ENCODE results near the gene ATP2A3. TPM values are rescaled to one million over a fixed set of nuclear protein-coding genes. Genes with fewer than 3 reads are reported as not detected.
"Not testable (repeated sequence)": the region's sequence is repeated elsewhere in the genome, so short reads cannot be mapped to it uniquely, and the experiment has no call there.

Gene ATP2A3
- total RNA-seq, 1 experiment from 2014 or later = 4.4 TPM

DNA sequence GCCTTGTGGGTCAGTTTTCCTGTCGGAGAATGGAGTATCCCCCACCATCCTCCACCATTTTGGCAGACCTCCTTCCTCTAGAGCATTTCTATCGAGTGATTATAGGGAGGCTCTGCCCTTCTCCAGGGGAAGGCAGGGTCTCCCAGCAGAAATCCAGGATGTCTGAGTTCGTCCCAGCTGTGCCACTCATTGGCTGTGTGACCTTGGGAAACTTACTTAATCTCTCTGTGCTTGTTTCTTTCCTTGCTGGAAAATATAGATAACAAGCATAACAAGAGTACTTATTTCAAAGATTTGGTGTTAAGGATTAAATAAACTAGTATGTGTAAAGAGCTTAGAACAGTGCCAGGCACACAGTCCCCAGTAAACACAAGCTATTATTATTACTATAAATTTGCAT lies 14.8 kb downstream of the ATP2A3 start:
- H3K4me2 ChIP-seq = no peak overlapping the region
- CTCF ChIA-PET = interaction anchor here (0.7 kb wide), 1 partner anchor 117 kb away, joined by 3 read pairs; no protein-coding TSS in a partner anchor

DNA sequence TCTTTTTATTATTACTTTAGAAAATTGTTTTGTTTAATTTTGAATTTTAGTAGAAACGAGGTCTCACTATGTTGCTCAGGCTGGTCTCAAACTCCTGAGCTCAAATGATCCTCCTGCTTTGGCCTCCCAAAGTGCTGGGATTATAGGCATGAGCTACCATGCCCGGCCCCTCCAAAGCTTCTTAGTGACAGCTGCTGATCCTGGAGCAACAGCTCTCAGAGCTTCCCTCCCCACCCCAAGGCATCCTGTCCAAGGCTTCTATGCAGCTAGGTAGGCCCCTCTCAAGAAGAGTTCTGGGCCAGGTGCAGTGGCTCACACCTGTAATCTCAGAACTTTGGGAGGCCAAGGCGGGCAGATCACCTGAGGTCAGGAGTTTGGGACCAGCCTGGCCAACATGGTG lies 15.7 kb downstream of the ATP2A3 start:
- POLR2A ChIA-PET (ENCODE audit: unreplicated experiment) = interaction anchor here (0.6 kb wide), 2 partner anchors 331 to 566 kb away, joined by 4 to 6 read pairs; no protein-coding TSS in a partner anchor
- H3K9me3 ChIP-seq (ENCODE audit: insufficient read depth, low read depth); DNase-seq; H3K4me2 ChIP-seq; H3K27me3 ChIP-seq (ENCODE audit: insufficient read depth, low read depth); H3F3A ChIP-seq (ENCODE audit: insufficient read depth, low read depth); H3K36me3 ChIP-seq (ENCODE audit: low read depth); intact Hi-C loops (cut with micrococcal nuclease; ENCODE audit: unreplicated experiment); H3K4me1 ChIP-seq (replicated peaks; ENCODE audit: insufficient read depth); BruUV-seq (replicated peaks); H4K20me1 ChIP-seq (ENCODE audit: insufficient read depth); H3K27ac ChIP-seq; H3K4me3 ChIP-seq; H2AFZ ChIP-seq; H3K79me2 ChIP-seq (ENCODE audit: low read depth); CTCF ChIA-PET; H3K9me2 ChIP-seq (ENCODE audit: insufficient read depth): not testable (repeated sequence)

More for the DNA sequence above, 14.8 kb downstream of the ATP2A3 start:
- BruUV-seq (replicated peaks) = no TSS peak
- no peaks in the 10 kb centered on the region for H3K4me1 ChIP-seq (replicated peaks; ENCODE audit: insufficient read depth)
- no peak overlapping the region for H3K4me3 ChIP-seq
- no peaks in the 10 kb centered on the region for H3K36me3 ChIP-seq (ENCODE audit: low read depth)
- H2AFZ ChIP-seq = no peak overlapping the region
- TF ChIP-seq, protein P1, sequence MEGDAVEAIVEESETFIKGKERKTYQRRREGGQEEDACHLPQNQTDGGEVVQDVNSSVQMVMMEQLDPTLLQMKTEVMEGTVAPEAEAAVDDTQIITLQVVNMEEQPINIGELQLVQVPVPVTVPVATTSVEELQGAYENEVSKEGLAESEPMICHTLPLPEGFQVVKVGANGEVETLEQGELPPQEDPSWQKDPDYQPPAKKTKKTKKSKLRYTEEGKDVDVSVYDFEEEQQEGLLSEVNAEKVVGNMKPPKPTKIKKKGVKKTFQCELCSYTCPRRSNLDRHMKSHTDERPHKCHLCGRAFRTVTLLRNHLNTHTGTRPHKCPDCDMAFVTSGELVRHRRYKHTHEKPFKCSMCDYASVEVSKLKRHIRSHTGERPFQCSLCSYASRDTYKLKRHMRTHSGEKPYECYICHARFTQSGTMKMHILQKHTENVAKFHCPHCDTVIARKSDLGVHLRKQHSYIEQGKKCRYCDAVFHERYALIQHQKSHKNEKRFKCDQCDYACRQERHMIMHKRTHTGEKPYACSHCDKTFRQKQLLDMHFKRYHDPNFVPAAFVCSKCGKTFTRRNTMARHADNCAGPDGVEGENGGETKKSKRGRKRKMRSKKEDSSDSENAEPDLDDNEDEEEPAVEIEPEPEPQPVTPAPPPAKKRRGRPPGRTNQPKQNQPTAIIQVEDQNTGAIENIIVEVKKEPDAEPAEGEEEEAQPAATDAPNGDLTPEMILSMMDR (conservative IDR thresholded peaks at IDR 0.05) = no peak
- no peak for TF ChIP-seq EZH2 (IDR thresholded peaks at IDR 0.05; ENCODE audit: low read depth)
- H3K9me3 ChIP-seq (ENCODE audit: insufficient read depth, low read depth) = no peaks in the 10 kb centered on the region
- H3K9me2 ChIP-seq (ENCODE audit: insufficient read depth) = no peaks in the 10 kb centered on the region
- no peak overlapping the region for H3K27ac ChIP-seq
- no peaks in the 10 kb centered on the region for H4K20me1 ChIP-seq (ENCODE audit: insufficient read depth)
- POLR2A ChIA-PET (ENCODE audit: unreplicated experiment) = no interaction called here
- H3K27me3 ChIP-seq (ENCODE audit: insufficient read depth, low read depth) = no peaks in the 10 kb centered on the region
- intact Hi-C loops (cut with micrococcal nuclease; ENCODE audit: unreplicated experiment) = no loop called here
- peaks cover 7% of the 10 kb centered on the region; the same call in 1 of the 2 replicates for H3F3A ChIP-seq (ENCODE audit: insufficient read depth, low read depth)
- H3K79me2 ChIP-seq (ENCODE audit: low read depth) = no peaks in the 10 kb centered on the region
- no peak for DNase-seq

GRCh38 chr17:3947318-3947810 lies 16.9 kb downstream of the ATP2A3 start:
- CTCF ChIA-PET = no interaction called here
- peaks cover 7% of the 10 kb centered on the region; the same call in 1 of the 2 replicates for H3F3A ChIP-seq (ENCODE audit: insufficient read depth, low read depth)
- H3K9me2 ChIP-seq (ENCODE audit: insufficient read depth) = no peaks in the 10 kb centered on the region
- H4K20me1 ChIP-seq (ENCODE audit: insufficient read depth) = no peaks in the 10 kb centered on the region
- no peak overlapping the region for H3K4me2 ChIP-seq
- H3K4me1 ChIP-seq (replicated peaks; ENCODE audit: insufficient read depth) = no peaks in the 10 kb centered on the region
- intact Hi-C loops (cut with micrococcal nuclease; ENCODE audit: unreplicated experiment) = no loop called here
- no peak for TF ChIP-seq EZH2 (IDR thresholded peaks at IDR 0.05; ENCODE audit: low read depth)
- TF ChIP-seq, protein P1 (conservative IDR thresholded peaks at IDR 0.05) = no peak
- BruUV-seq (replicated peaks) = no TSS peak
- H3K27me3 ChIP-seq (ENCODE audit: insufficient read depth, low read depth) = no peaks in the 10 kb centered on the region
- POLR2A ChIA-PET (ENCODE audit: unreplicated experiment) = no interaction called here
- H2AFZ ChIP-seq = no peak overlapping the region
- no peaks in the 10 kb centered on the region for H3K79me2 ChIP-seq (ENCODE audit: low read depth)
- no peak overlapping the region for H3K27ac ChIP-seq
- no peaks in the 10 kb centered on the region for H3K9me3 ChIP-seq (ENCODE audit: insufficient read depth, low read depth)
- H3K36me3 ChIP-seq (ENCODE audit: low read depth) = no peaks in the 10 kb centered on the region
- no peak for DNase-seq
- no peak overlapping the region for H3K4me3 ChIP-seq

GRCh38 chr17:3946711-3947235 lies 17.5 kb downstream of the ATP2A3 start:
- POLR2A ChIA-PET (ENCODE audit: unreplicated experiment) = no interaction called here
- intact Hi-C loops (cut with micrococcal nuclease; ENCODE audit: unreplicated experiment) = no loop called here
- Histone ChIP-seq H3K4me3 (no peak overlapping the region), H3K9me2 (ENCODE audit: insufficient read depth) (no peaks in the 10 kb centered on the region), H4K20me1 (ENCODE audit: insufficient read depth) (no peaks in the 10 kb centered on the region), H3K27me3 (ENCODE audit: insufficient read depth, low read depth) (no peaks in the 10 kb centered on the region), H3K4me1 (replicated peaks; ENCODE audit: insufficient read depth) (no peaks in the 10 kb centered on the region), H3F3A (ENCODE audit: insufficient read depth, low read depth) (peaks cover 7% of the 10 kb centered on the region; the same call in 1 of the 2 replicates), H3K36me3 (ENCODE audit: low read depth) (no peaks in the 10 kb centered on the region), H3K27ac (no peak overlapping the region), H3K4me2 (no peak overlapping the region), H3K9me3 (ENCODE audit: insufficient read depth, low read depth) (no peaks in the 10 kb centered on the region), H3K79me2 (ENCODE audit: low read depth) (no peaks in the 10 kb centered on the region), H2AFZ (no peak overlapping the region)
- no peak for DNase-seq
- CTCF ChIA-PET = no interaction called here
- no TSS peak for BruUV-seq (replicated peaks)
- TF ChIP-seq, protein P1 (conservative IDR thresholded peaks at IDR 0.05) = no peak
- TF ChIP-seq EZH2 (IDR thresholded peaks at IDR 0.05; ENCODE audit: low read depth) = no peak
